ENCODE measurements around the gene APCDD1L.
"Not testable (repeated sequence)": the region's sequence is repeated elsewhere in the genome, so short reads cannot be mapped to it uniquely, and the experiment has no call there.

Gene APCDD1L

GRCh38 chr20:58518387-58518786, 3.2 kb upstream of the APCDD1L start:
- DNase-seq (ENCODE audit: extremely low read depth in 1 of 2, low read depth in 1 of 2), result no peak

DNA sequence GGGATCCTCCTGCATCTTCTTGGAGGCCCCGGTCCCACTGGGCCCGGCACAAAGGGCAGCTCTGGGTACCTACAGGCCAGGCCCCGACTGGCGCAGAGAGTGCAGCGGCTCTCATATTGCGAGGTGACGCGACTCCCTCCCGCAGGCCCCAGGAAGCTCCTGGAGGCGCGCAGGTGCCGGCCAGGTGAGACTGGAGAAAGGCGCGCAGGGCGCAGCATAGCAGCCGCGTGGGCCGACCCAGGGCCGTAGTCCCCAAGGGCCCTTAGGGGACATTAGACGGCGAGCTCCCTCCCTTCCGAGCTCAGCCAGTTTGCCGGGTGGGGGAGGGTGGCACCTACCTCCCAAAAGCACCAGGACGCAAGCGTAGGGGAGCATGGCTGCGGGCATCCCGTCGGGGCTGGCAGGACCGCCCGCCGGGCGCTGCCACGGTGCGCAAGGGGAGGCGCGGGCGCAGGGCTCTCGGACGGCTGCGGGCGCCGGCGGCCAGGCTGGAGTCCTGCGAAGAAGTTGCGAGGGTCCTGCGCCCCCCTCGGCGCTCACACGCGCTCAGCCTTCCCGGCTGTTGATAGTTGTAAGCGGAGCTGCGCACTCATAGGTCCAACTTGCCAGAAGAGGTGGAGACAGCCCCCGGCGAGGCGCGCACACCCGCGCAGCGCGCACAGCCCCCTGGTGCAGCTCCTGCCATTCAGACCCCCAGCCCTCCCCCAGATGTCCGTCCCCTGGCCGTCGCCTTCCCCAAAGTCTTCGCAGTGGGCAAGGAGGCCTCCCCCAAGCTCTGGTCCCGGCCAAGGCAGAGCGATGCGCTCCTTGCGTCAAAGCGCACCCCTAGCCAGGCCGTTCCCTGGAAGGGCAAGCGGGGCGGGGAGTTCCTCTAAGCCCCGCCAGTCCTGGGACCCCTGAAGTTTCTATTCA, 622 bp downstream of the APCDD1L start:
- DNase-seq (ENCODE audit: extremely low read depth in 1 of 2, low read depth in 1 of 2), result no peak

- no peak for DNase-seq (ENCODE audit: extremely low read depth in 1 of 2, low read depth in 1 of 2)
Observed at GRCh38 chr20:58513580-58514285, 1.5 kb downstream of the APCDD1L start.

- no peak for DNase-seq (ENCODE audit: extremely low read depth in 1 of 2, low read depth in 1 of 2)
Observed at GRCh38 chr20:58512808-58513552, 2.2 kb downstream of the APCDD1L start.

- no peak for DNase-seq (ENCODE audit: extremely low read depth in 1 of 2, low read depth in 1 of 2)
Observed at GRCh38 chr20:58511861-58512260, 3.3 kb downstream of the APCDD1L start.

DNA sequence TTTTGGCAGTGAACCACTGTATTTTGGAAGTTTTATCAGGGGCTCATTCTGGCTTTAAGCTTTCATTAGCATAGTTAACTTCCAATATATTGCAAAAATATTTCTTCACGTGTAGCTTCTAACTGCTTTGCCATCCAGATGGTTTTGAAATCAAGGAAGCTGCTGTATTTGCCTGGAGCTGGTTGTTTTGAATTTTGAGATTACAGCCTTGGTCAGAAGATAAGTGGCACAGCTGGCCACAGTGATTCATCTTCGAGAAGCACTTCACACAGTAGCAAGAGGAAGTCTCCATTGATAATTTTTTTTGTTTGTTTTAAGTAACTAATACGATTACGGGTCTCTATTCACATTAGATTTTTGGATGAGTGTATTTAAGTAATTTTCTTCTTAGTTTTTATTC, 3.8 kb downstream of the APCDD1L start:
- no peak for DNase-seq (ENCODE audit: extremely low read depth in 1 of 2, low read depth in 1 of 2)

DNA sequence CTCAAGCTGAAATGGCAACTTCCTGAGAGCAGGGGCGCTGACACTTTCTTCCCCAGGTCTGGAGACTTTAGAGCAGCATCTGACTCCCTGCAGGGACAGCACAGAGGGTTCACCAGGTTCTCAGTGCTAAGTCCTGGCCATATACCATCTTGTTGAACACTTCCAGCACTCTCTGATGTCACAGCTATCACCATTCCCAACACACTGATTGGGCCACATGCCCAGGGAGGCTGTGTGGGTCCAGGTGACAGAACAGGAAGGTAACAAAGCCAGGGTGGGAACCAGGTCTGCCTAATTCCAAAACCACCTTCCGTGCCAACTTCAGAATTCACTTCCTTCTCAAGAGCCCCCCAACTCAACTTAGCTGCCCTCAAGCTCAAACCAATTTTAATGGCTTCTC, 4.3 kb downstream of the APCDD1L start:
- no peak for DNase-seq (ENCODE audit: extremely low read depth in 1 of 2, low read depth in 1 of 2)

- no peak for DNase-seq (ENCODE audit: extremely low read depth in 1 of 2, low read depth in 1 of 2)
Observed at GRCh38 chr20:58508762-58509395, 6.3 kb downstream of the APCDD1L start.

DNA sequence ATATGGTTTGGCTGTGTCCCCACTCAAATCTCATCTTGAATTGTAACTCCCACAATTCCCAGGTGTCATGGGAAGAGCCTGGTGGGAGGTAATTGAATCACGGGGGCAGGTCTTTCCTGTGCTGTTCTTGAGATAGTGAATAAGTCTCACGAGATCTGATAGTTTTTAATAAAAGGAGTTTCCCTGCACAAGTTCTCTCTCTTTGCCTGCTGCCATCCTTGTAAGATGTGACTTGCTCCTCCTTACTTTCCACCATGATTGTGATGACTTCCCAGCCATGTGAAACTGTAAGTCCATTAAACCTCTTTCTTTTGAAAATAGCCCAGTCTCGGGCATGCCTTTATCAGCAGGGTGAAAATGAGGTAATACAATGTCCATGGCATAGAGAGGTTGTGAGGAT, 8.2 kb downstream of the APCDD1L start:
- not testable (repeated sequence) for DNase-seq (ENCODE audit: extremely low read depth in 1 of 2, low read depth in 1 of 2)

DNA sequence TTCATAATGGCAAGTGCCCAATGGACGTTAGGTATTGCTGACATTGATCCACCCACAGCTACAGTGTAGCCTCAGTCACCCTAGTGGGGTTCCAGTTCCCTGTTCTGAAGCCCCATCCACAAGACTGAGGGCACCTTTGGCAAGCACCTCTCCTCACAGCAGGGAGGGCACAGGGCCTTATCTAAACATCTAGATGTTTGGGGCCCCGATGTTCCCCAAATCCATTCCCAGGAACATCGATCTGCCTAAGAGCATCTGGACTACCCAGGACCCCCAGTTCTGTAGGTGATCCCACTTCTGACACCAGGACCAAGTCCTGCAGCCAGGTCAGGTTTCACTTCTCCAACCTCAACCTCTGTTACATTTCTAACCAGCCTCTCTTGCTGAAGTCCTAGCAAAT, 10.6 kb downstream of the APCDD1L start:
- DNase-seq (ENCODE audit: extremely low read depth in 1 of 2, low read depth in 1 of 2), result no peak

DNA sequence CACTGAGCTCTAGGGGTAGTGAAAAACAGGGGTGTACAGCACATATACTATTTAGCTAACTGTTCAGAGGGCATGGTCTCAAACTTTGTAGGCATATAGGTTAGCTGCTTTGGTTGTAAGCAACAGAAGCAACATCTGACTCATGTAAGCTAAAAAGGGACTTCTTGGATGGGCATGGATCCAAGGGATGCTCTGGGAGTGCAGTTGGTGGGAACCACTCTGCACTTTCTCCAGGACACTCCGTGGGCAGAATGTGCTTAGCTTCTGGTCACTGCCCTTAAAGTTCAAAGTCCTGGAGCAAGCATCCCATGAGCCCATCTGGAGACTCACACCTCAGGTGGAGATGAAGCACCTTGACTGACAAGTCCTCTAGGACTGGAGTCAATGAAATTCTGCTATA, 11.5 kb downstream of the APCDD1L start:
- no peak for DNase-seq (ENCODE audit: extremely low read depth in 1 of 2, low read depth in 1 of 2)

GRCh38 chr20:58500256-58500655, 14.9 kb downstream of the APCDD1L start:
- DNase-seq (ENCODE audit: extremely low read depth in 1 of 2, low read depth in 1 of 2), result no peak

DNA sequence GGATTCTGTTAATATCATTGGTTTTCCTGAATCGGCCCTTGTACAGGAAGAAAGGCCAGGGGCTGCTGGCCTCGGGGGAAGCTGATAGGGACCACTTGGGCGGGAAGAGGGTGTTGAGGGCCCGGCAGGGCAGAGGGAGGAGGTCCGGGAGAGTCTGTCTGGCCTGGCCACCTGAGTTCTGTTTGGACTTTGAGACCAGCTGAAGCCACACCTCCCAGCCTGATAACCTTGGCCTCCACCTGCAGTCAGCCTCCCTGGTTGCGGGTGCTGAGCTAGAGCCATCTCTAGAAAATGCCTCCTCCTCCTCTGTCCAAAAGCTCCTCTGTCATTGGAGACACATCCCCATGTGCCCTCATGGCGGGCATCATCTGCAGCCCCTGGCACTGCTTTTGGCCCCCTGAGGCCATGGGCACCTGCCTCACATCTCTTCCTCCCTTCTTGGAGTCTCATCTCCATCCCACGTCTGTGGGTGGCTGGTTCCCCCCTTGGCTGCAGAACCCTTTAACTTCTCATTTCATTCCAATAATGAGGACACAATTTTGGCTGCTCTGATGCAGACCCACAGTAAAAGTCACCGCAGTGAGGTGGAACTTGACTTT, 16.6 kb downstream of the APCDD1L start:
- no peak for DNase-seq (ENCODE audit: extremely low read depth in 1 of 2, low read depth in 1 of 2)

DNA sequence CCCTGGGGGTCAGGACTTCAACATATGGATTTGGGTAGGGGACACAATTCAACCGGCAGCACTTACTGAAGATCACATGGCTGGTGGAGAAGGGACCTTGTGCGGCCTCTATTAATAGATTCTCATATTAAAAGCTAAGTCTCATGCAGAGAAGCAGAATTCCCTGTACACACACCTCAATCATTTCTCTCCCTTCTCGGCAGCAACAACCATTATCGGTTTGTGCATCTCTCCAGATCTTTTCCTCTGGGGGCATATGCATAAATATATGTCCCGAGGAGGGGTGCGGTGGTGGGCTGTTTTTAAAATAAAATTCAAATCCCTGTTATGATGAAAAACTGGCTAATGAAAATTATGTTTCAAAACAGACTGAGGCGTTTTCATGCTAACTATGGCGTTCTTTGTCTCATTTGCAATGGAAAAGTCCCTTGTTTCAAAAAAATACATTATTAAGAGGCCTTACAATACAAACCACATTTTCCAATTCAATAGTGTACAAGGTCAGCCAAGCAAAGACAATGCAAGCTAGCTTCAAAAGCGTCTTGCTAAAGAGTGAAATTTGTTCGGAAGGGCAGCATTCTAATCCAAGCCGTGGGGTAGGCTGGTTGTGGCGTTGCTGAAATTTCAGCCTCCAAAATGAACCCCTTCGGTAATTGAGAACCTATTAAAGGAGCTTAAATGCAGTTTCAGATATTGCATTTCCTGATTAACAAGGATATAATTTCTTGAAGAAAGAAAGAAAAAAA, 17.3 kb downstream of the APCDD1L start:
- no peak for DNase-seq (ENCODE audit: extremely low read depth in 1 of 2, low read depth in 1 of 2)

DNA sequence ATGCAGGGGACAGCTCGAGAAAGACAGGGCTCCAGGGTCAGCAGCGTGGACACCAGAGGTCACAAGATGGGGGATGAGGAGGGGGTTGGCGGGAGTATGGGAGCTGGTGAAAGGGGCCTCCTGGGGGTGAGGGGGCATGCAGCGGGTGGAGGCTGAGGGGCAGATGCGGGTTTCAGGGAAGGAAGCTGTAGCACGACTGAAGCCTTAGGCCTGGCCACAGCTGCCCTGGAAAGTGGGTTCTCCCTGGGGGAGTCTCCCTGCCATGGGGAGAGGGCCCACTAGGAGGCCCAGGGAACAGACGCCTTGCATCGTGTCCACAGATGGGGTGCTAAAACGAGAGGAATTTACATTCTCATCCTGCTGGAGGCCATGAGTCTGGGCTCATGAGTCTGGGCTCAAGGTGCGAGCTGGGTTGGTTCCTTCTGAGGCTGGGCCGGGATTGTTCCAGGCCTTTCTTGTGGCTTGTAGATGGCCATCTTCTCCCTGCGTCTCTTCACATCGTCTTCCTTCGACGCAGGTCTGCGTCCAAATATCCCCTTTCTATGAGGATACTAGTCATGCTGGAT, 18.0 kb downstream of the APCDD1L start:
- no peak for DNase-seq (ENCODE audit: extremely low read depth in 1 of 2, low read depth in 1 of 2)

GRCh38 chr20:58496429-58496769, 18.8 kb downstream of the APCDD1L start:
- DNase-seq (ENCODE audit: extremely low read depth in 1 of 2, low read depth in 1 of 2), result no peak

GRCh38 chr20:58495623-58496428, 19.4 kb downstream of the APCDD1L start:
- DNase-seq (ENCODE audit: extremely low read depth in 1 of 2, low read depth in 1 of 2), result no peak

DNA sequence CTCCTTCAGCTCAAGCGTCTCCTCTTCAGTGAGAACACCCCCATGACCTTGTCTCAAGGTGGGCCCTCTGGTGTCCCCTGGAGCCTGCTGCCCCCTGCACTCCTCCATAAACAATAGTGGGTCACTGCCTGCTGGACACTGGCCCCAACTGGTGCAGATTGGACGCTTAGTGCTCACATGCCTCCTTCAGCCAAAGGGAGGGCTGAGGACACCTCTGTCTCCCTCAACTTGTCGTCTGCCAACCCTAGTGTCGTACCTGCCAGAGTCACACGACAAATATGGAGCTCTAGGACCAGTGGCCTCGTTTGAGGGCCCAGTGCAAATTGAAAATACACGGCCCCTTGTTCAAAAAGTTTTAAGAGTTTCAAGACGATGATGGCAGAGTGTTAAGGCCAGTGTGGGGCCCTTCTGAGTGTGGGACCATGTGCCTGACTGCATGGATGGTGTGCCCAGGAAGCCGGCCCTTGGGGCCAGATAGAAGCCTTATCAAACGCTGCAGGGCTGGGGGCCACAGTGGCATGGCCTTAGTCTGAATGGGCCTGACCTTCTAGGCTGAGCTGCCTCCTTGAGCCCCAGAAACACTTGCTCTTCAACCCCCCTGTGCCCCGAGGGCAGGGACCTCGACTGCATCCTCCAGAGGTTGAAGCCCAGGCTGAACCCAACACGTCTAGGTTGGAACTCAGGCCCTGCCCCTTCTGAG, 20.1 kb downstream of the APCDD1L start:
- DNase-seq (ENCODE audit: extremely low read depth in 1 of 2, low read depth in 1 of 2), result no peak
